ENCODE measurements around the gene GPRIN1.

GPRIN1 gene

GRCh38 chr5:176588297-176588696, 21.7 kb downstream of the GPRIN1 start:
- H3K4me3 Mint-ChIP-seq, result no peak overlapping the region
- no peaks in the 10 kb centered on the region for H3K27me3 Mint-ChIP-seq
- H3K27ac Mint-ChIP-seq, result no peak overlapping the region
- no peaks in the 10 kb centered on the region for H3K4me1 Mint-ChIP-seq (ENCODE audit: low read depth)
- H3K36me3 Mint-ChIP-seq (ENCODE audit: low read depth), result no peaks in the 10 kb centered on the region
- H3K9me3 Mint-ChIP-seq, result peaks cover 5% of the 10 kb centered on the region

GRCh38 chr5:176587398-176587797, 22.6 kb downstream of the GPRIN1 start:
- Mint-ChIP-seq H3K4me1 (ENCODE audit: low read depth) (no peaks in the 10 kb centered on the region), H3K9me3 (peaks cover 5% of the 10 kb centered on the region), H3K36me3 (ENCODE audit: low read depth) (no peaks in the 10 kb centered on the region), H3K27me3 (no peaks in the 10 kb centered on the region), H3K27ac (no peak overlapping the region), H3K4me3 (no peak overlapping the region)

GRCh38 chr5:176583076-176583475, 26.9 kb downstream of the GPRIN1 start:
- no peaks in the 10 kb centered on the region for H3K27me3 Mint-ChIP-seq
- no peak overlapping the region for H3K4me3 Mint-ChIP-seq
- no peaks in the 10 kb centered on the region for H3K36me3 Mint-ChIP-seq (ENCODE audit: low read depth)
- H3K27ac Mint-ChIP-seq, result no peak overlapping the region
- peaks cover 5% of the 10 kb centered on the region for H3K9me3 Mint-ChIP-seq
- no peaks in the 10 kb centered on the region for H3K4me1 Mint-ChIP-seq (ENCODE audit: low read depth)

GRCh38 chr5:176581361-176581760, 28.6 kb downstream of the GPRIN1 start:
- Mint-ChIP-seq H3K9me3 (peaks cover 5% of the 10 kb centered on the region), H3K27ac (no peak overlapping the region), H3K27me3 (no peaks in the 10 kb centered on the region), H3K36me3 (ENCODE audit: low read depth) (no peaks in the 10 kb centered on the region), H3K4me3 (no peak overlapping the region), H3K4me1 (ENCODE audit: low read depth) (no peaks in the 10 kb centered on the region)

- Mint-ChIP-seq H3K27ac (no peak overlapping the region), H3K4me1 (ENCODE audit: low read depth) (no peaks in the 10 kb centered on the region), H3K36me3 (ENCODE audit: low read depth) (no peaks in the 10 kb centered on the region), H3K4me3 (no peak overlapping the region), H3K9me3 (no peaks in the 10 kb centered on the region), H3K27me3 (no peaks in the 10 kb centered on the region)
Measured at GRCh38 chr5:176579323-176579722, 30.6 kb downstream of the GPRIN1 start.

GRCh38 chr5:176578391-176578808, 31.6 kb downstream of the GPRIN1 start:
- Mint-ChIP-seq H3K4me3 (no peak overlapping the region), H3K9me3 (no peaks in the 10 kb centered on the region), H3K27ac (no peak overlapping the region), H3K27me3 (no peaks in the 10 kb centered on the region), H3K36me3 (ENCODE audit: low read depth) (no peaks in the 10 kb centered on the region), H3K4me1 (ENCODE audit: low read depth) (no peaks in the 10 kb centered on the region)

- Mint-ChIP-seq H3K4me3 (no peak overlapping the region), H3K4me1 (ENCODE audit: low read depth) (no peaks in the 10 kb centered on the region), H3K27ac (no peak overlapping the region), H3K27me3 (no peaks in the 10 kb centered on the region), H3K9me3 (no peaks in the 10 kb centered on the region), H3K36me3 (ENCODE audit: low read depth) (no peaks in the 10 kb centered on the region)
Measured at GRCh38 chr5:176577312-176578176, 32.4 kb downstream of the GPRIN1 start.

- H3K36me3 Mint-ChIP-seq (ENCODE audit: low read depth), result no peaks in the 10 kb centered on the region
- no peaks in the 10 kb centered on the region for H3K9me3 Mint-ChIP-seq
- H3K4me1 Mint-ChIP-seq (ENCODE audit: low read depth), result no peaks in the 10 kb centered on the region
- no peak overlapping the region for H3K27ac Mint-ChIP-seq
- H3K4me3 Mint-ChIP-seq, result no peak overlapping the region
- no peaks in the 10 kb centered on the region for H3K27me3 Mint-ChIP-seq
Measured at GRCh38 chr5:176575488-176576422, 34.2 kb downstream of the GPRIN1 start.

GRCh38 chr5:176575066-176575465, 34.9 kb downstream of the GPRIN1 start:
- Mint-ChIP-seq H3K4me1 (ENCODE audit: low read depth) (no peaks in the 10 kb centered on the region), H3K27ac (no peak overlapping the region), H3K9me3 (no peaks in the 10 kb centered on the region), H3K4me3 (no peak overlapping the region), H3K27me3 (no peaks in the 10 kb centered on the region), H3K36me3 (ENCODE audit: low read depth) (no peaks in the 10 kb centered on the region)

GRCh38 chr5:176574297-176574591, 35.7 kb downstream of the GPRIN1 start:
- Mint-ChIP-seq H3K9me3 (no peaks in the 10 kb centered on the region), H3K27ac (no peak overlapping the region), H3K4me3 (no peak overlapping the region), H3K36me3 (ENCODE audit: low read depth) (no peaks in the 10 kb centered on the region), H3K4me1 (ENCODE audit: low read depth) (no peaks in the 10 kb centered on the region), H3K27me3 (no peaks in the 10 kb centered on the region)

GRCh38 chr5:176573564-176574296, 36.2 kb downstream of the GPRIN1 start:
- no peaks in the 10 kb centered on the region for H3K4me1 Mint-ChIP-seq (ENCODE audit: low read depth)
- no peak overlapping the region for H3K27ac Mint-ChIP-seq
- no peaks in the 10 kb centered on the region for H3K27me3 Mint-ChIP-seq
- no peaks in the 10 kb centered on the region for H3K9me3 Mint-ChIP-seq
- H3K4me3 Mint-ChIP-seq, result no peak overlapping the region
- H3K36me3 Mint-ChIP-seq (ENCODE audit: low read depth), result no peaks in the 10 kb centered on the region

- H3K27me3 Mint-ChIP-seq, result no peaks in the 10 kb centered on the region
- no peaks in the 10 kb centered on the region for H3K9me3 Mint-ChIP-seq
- no peaks in the 10 kb centered on the region for H3K36me3 Mint-ChIP-seq (ENCODE audit: low read depth)
- H3K27ac Mint-ChIP-seq, result no peak overlapping the region
- H3K4me3 Mint-ChIP-seq, result no peak overlapping the region
- no peaks in the 10 kb centered on the region for H3K4me1 Mint-ChIP-seq (ENCODE audit: low read depth)
Measured at GRCh38 chr5:176570044-176570443, 39.9 kb downstream of the GPRIN1 start.

- Mint-ChIP-seq H3K4me3 (no peak overlapping the region), H3K27ac (no peak overlapping the region), H3K27me3 (no peaks in the 10 kb centered on the region), H3K36me3 (ENCODE audit: low read depth) (no peaks in the 10 kb centered on the region), H3K4me1 (ENCODE audit: low read depth) (no peaks in the 10 kb centered on the region), H3K9me3 (no peaks in the 10 kb centered on the region)
Measured at GRCh38 chr5:176568657-176569056, 41.3 kb downstream of the GPRIN1 start.

- H3K36me3 Mint-ChIP-seq (ENCODE audit: low read depth), result no peaks in the 10 kb centered on the region
- no peak overlapping the region for H3K27ac Mint-ChIP-seq
Measured at GRCh38 chr5:176565760-176566288, 44.1 kb downstream of the GPRIN1 start.

GRCh38 chr5:176564002-176564401, 46.0 kb downstream of the GPRIN1 start:
- no peaks in the 10 kb centered on the region for H3K27me3 Mint-ChIP-seq
- no peaks in the 10 kb centered on the region for H3K36me3 Mint-ChIP-seq (ENCODE audit: low read depth)

More at GRCh38 chr5:176565760-176566288, 44.1 kb downstream of the GPRIN1 start:
- no peaks in the 10 kb centered on the region for H3K27me3 Mint-ChIP-seq
- peaks cover 16% of the 10 kb centered on the region for H3K4me1 Mint-ChIP-seq (ENCODE audit: low read depth)
- H3K9me3 Mint-ChIP-seq, result no peaks in the 10 kb centered on the region
- no peak overlapping the region for H3K4me3 Mint-ChIP-seq

More at GRCh38 chr5:176564002-176564401, 46.0 kb downstream of the GPRIN1 start:
- Mint-ChIP-seq H3K4me1 (ENCODE audit: low read depth) (peaks cover 30% of the 10 kb centered on the region), H3K27ac (no peak overlapping the region), H3K4me3 (no peak overlapping the region), H3K9me3 (no peaks in the 10 kb centered on the region)
